IMR-90 (cell line): ENCODE results near the gene GPRASP1. TPM values are rescaled to one million over a fixed set of nuclear protein-coding genes. Genes with fewer than 3 reads are reported as not detected.
A peak's percentile ranks its signal among the peaks of the same experiment; 100 is the strongest.

Experiments used
- ATAC-seq: fragments of 200-7000 bp; cut with Tn5 transposase; 2 replicates; pipeline ENCODE4 v1.9.1; 2020; ENCODE audit warnings: low read depth, mild to moderate bottlenecking, moderate library complexity
- Bru-seq: library from RNA; stranded (reverse); fragments of 400-500 nt; gene quantifications from one replicate; lab custom pipeline; 2021; lab: Mats Ljungman, UMichigan
- BruChase-seq, 2 experiments: library from RNA; stranded (reverse); fragments of 400-500 nt; gene quantifications; one replicate each; lab custom pipeline; 2021; lab: Mats Ljungman, UMichigan
- BruUV-seq: library from RNA; stranded (reverse); fragments of 400-500 nt; replicated peaks from 2 replicates; lab custom pipeline; 2021; lab: Mats Ljungman, UMichigan
- CTCF ChIA-PET: fragments of 300-600 bp; formaldehyde crosslinking; extraction: SDS; loops from one replicate; lab custom pipeline; 2021; ENCODE audit warnings: antibody characterized with exemption; lab: Yijun Ruan, JAX
- POLR2A ChIA-PET: fragments of 300-600 bp; sonication (Branson Sonifier 250); formaldehyde crosslinking; loops from one replicate; lab custom pipeline; 2022; ENCODE audit warnings: antibody characterized with exemption; ENCODE audit not compliant: unreplicated experiment; lab: Charles Lee
- DNase-seq: peaks from one replicate; pipeline ENCODE4 v3.0.0; 2013
- H2AFZ ChIP-seq: replicated peaks from 2 replicates; pipeline ENCODE3; 2013; ENCODE audit warnings: low read length, mild to moderate bottlenecking; ENCODE audit not compliant: poor library complexity
- H2AK5ac ChIP-seq: 2 replicates; pipeline ENCODE4 v1.6.1; 2013; ENCODE audit warnings: low read depth, low read length, inconsistent platforms
- H2AK9ac ChIP-seq: replicated peaks from 2 replicates; pipeline ENCODE3; 2013; ENCODE audit warnings: mild to moderate bottlenecking, low read depth, low read length, moderate library complexity; ENCODE audit not compliant: poor library complexity
- H2BK120ac ChIP-seq: 2 replicates; pipeline ENCODE4 v1.6.1; 2013; ENCODE audit warnings: low read depth, low read length, inconsistent platforms
- H2BK15ac ChIP-seq: 3 replicates; pipeline ENCODE4 v1.6.1; 2013; ENCODE audit warnings: low read depth, low read length, inconsistent platforms
- H2BK20ac ChIP-seq: 2 replicates; pipeline ENCODE4 v1.6.1; 2013; ENCODE audit warnings: low read depth, mild to moderate bottlenecking, inconsistent platforms, low read length, moderate library complexity
- H2BK5ac ChIP-seq: 2 replicates; pipeline ENCODE4 v1.6.1; 2013; ENCODE audit warnings: mild to moderate bottlenecking, low read depth, low read length, inconsistent platforms; ENCODE audit not compliant: poor library complexity, severe bottlenecking
- H3K14ac ChIP-seq: replicated peaks from 2 replicates; pipeline ENCODE4 v1.6.1; 2013; ENCODE audit warnings: low read depth, low read length, inconsistent platforms
- H3K18ac ChIP-seq: 2 replicates; pipeline ENCODE4 v1.6.1; 2013; ENCODE audit warnings: low read depth, low read length, control low read depth
- H3K23ac ChIP-seq: 2 replicates; pipeline ENCODE4 v1.6.1; 2013; ENCODE audit warnings: low read depth, low read length, inconsistent platforms
- H3K27ac ChIP-seq: 2 replicates; pipeline ENCODE4 v1.5.1; 2013; ENCODE audit warnings: mild to moderate bottlenecking, control low read depth, low read length; ENCODE audit not compliant: insufficient read depth
- H3K27me3 ChIP-seq: 2 replicates; pipeline ENCODE4 v1.6.1; 2013; ENCODE audit warnings: low read length; ENCODE audit not compliant: control insufficient read depth, insufficient read depth
- H3K36me3 ChIP-seq: 2 replicates; pipeline ENCODE4 v1.6.1; 2013; ENCODE audit warnings: low read length, mixed read lengths; ENCODE audit not compliant: control insufficient read depth, insufficient read depth
- H3K4ac ChIP-seq: 2 replicates; pipeline ENCODE4 v1.6.1; 2013; ENCODE audit warnings: low read depth, low read length, inconsistent platforms
- H3K4me1 ChIP-seq: 2 replicates; pipeline ENCODE4 v1.6.1; 2013; ENCODE audit warnings: low read length, mixed read lengths; ENCODE audit not compliant: control insufficient read depth, insufficient read depth
- H3K4me2 ChIP-seq: 2 replicates; pipeline ENCODE4 v1.6.1; 2013; ENCODE audit warnings: low read depth, mild to moderate bottlenecking, control low read depth, low read length, moderate library complexity
- H3K4me3 ChIP-seq: 2 replicates; pipeline ENCODE4 v1.5.1; 2013; ENCODE audit warnings: low read depth, mild to moderate bottlenecking, control low read depth, low read length, moderate library complexity; ENCODE audit not compliant: insufficient read depth
- H3K56ac ChIP-seq: 2 replicates; pipeline ENCODE4 v1.6.1; 2013; ENCODE audit warnings: low read length, inconsistent platforms; ENCODE audit not compliant: insufficient read depth; ENCODE audit errors: extremely low read depth
- H3K79me1 ChIP-seq, 2 experiments: 2 replicates each; pipeline ENCODE4 v1.6.1; 2013; ENCODE audit warnings: low read length in 2 of 2, inconsistent platforms in 1 of 2, low read depth in 1 of 2
- H3K9ac ChIP-seq: 2 replicates; pipeline ENCODE4 v1.6.1; 2013; ENCODE audit warnings: low read depth, low read length, control low read depth
- H3K9me1 ChIP-seq: 2 replicates; pipeline ENCODE4 v1.6.1; 2013; ENCODE audit warnings: low read length, inconsistent platforms; ENCODE audit not compliant: insufficient read depth
- H3K9me3 ChIP-seq: 2 replicates; pipeline ENCODE4 v1.6.1; 2013; ENCODE audit warnings: low read length; ENCODE audit not compliant: control insufficient read depth, insufficient read depth
- H4K20me1 ChIP-seq: 2 replicates; pipeline ENCODE4 v1.6.1; 2013; ENCODE audit warnings: low read length, inconsistent platforms; ENCODE audit not compliant: insufficient read depth
- H4K5ac ChIP-seq: 2 replicates; pipeline ENCODE4 v1.6.1; 2013; ENCODE audit warnings: mild to moderate bottlenecking, low read depth, low read length, control low read depth
- H4K8ac ChIP-seq, 2 experiments: 2 replicates each; pipeline ENCODE4 v1.6.1; 2013; ENCODE audit warnings: low read depth in 2 of 2, low read length in 2 of 2, control low read depth in 1 of 2, inconsistent platforms in 1 of 2
- H4K91ac ChIP-seq: 2 replicates; pipeline ENCODE4 v1.6.1; 2013; ENCODE audit warnings: low read depth, low read length, inconsistent platforms; ENCODE audit not compliant: insufficient read depth
- BHLHE40 ChIP-seq: fragments of 150-350 bp; IDR thresholded peaks from 2 replicates; pipeline ENCODE4 v1.6.1; 2016; ENCODE audit warnings: mild to moderate bottlenecking, low read depth, low read length
- CEBPB ChIP-seq: IDR thresholded peaks from 2 replicates; pipeline ENCODE4 v1.6.1; 2012; ENCODE audit warnings: low read depth, low read length, improper control_type of control experiment
- ELK1 ChIP-seq: fragments of 150-350 bp; IDR thresholded peaks from 2 replicates; pipeline ENCODE4 v1.6.1; 2016; ENCODE audit warnings: low read depth, mild to moderate bottlenecking, low read length, moderate library complexity, borderline replicate concordance
- FOS ChIP-seq: fragments of 150-350 bp; IDR thresholded peaks from 2 replicates; pipeline ENCODE4 v1.6.1; 2016; ENCODE audit warnings: low read depth, low read length
- MAFK ChIP-seq: IDR thresholded peaks from 2 replicates; pipeline ENCODE4 v1.6.1; 2012; ENCODE audit warnings: low read depth, low read length, improper control_type of control experiment
- MAZ ChIP-seq: IDR thresholded peaks from 2 replicates; pipeline ENCODE4 v1.6.1; 2012; ENCODE audit warnings: low read depth, mild to moderate bottlenecking, low read length, improper control_type of control experiment, moderate library complexity, borderline replicate concordance
- MXI1 ChIP-seq: IDR thresholded peaks from 2 replicates; pipeline ENCODE4 v1.6.1; 2012; ENCODE audit warnings: low read depth, mild to moderate bottlenecking, low read length, moderate library complexity, borderline replicate concordance
- NFE2L2 ChIP-seq: fragments of 150-350 bp; IDR thresholded peaks from 2 replicates; pipeline ENCODE4 v1.6.1; 2016; ENCODE audit warnings: low read depth, mild to moderate bottlenecking, low read length
- POLR2A ChIP-seq: IDR thresholded peaks from 2 replicates; pipeline ENCODE4 v1.6.1; 2012; ENCODE audit warnings: mild to moderate bottlenecking, low read depth, low read length
- RAD21 ChIP-seq: IDR thresholded peaks from 2 replicates; pipeline ENCODE4 v1.6.1; 2012; ENCODE audit warnings: low read length, improper control_type of control experiment
- RCOR1 ChIP-seq: IDR thresholded peaks from 2 replicates; pipeline ENCODE4 v1.6.1; 2012; ENCODE audit warnings: mild to moderate bottlenecking, low read length, improper control_type of control experiment; ENCODE audit not compliant: insufficient replicate concordance
- RFX5 ChIP-seq: IDR thresholded peaks from 2 replicates; pipeline ENCODE4 v1.8.0; 2012; ENCODE audit warnings: low read depth, mild to moderate bottlenecking, low read length, moderate library complexity
- SMC3 ChIP-seq: fragments of 150-350 bp; IDR thresholded peaks from 2 replicates; pipeline ENCODE4 v1.6.1; 2016; ENCODE audit warnings: low read depth, mild to moderate bottlenecking, antibody characterized with exemption, low read length, moderate library complexity
- USF2 ChIP-seq: fragments of 150-350 bp; IDR thresholded peaks from 2 replicates; pipeline ENCODE4 v1.6.1; 2017; ENCODE audit warnings: mild to moderate bottlenecking, antibody characterized with exemption, low read length, low read depth
- WGBS, 2 experiments: methylation state at CpG; one replicate each; pipeline versions ENCODE4 v1.1.5 to v1.1.7; 2013; ENCODE audit warnings: missing lambda C conversion rate in 2 of 2; ENCODE audit not compliant: insufficient read length in 1 of 2; ENCODE audit errors: extremely low coverage in 2 of 2; 5-methylcytosine and 5-hydroxymethylcytosine counted together
- dilution Hi-C: fragments of 300-500 bp; cut with HindIII; formaldehyde crosslinking; loops from one replicate; pipeline ENCODE4 v1.14.3; 2018; ENCODE audit warnings: low sequenced_read_pairs; ENCODE audit not compliant: unreplicated experiment
- in situ Hi-C: fragments of 300-500 bp; cut with MboI; formaldehyde crosslinking; loops from 3 replicates; pipeline ENCODE4 v1.14.3; 2019; ENCODE audit warnings: low sequenced_read_pairs, inconsistent platforms, mixed read lengths
- intact Hi-C: fragments of 100-400 bp; cut with micrococcal nuclease; formaldehyde crosslinking; loops from 2 replicates; pipeline ENCODE4 v1.10.0; 2022
- long read RNA-seq: library from polyadenylated mRNA; unstranded; transcript quantifications from one replicate; pipeline ENCODE4 v2.0.0, GENCODE V29; 2021; ENCODE audit not compliant: unreplicated experiment
- polyA plus RNA-seq, 3 experiments: library from polyadenylated mRNA; depleted of rRNA; stranded (reverse); fragments of >200 nt; gene quantifications; 2 replicates each; pipeline ENCODE4 v1.2.3, GENCODE V29; 2012; ENCODE audit warnings: low replicate concordance in 1 of 3
- total RNA-seq: library from RNA; depleted of rRNA; stranded (reverse); fragments of >200 nt; gene quantifications from 2 replicates; pipeline ENCODE4 v1.2.3, GENCODE V29; 2012; rRNA removed

The GPRASP1 gene
- total RNA-seq: 1.3 and 1.7 TPM in 2 replicates
- polyA plus RNA-seq (2012; rRNA removed): 1.2 and 1.5 TPM in 2 replicates
- 0.24 and 0.37 TPM in 2 replicates for polyA plus RNA-seq (2012; cell fraction: cytosol; rRNA removed)
- 0.79 and 6.7 TPM in 2 replicates for polyA plus RNA-seq (2012; cell fraction: nucleus; rRNA removed; ENCODE audit: low replicate concordance)
- Bru-seq, nascent RNA: percentile 66 among the genes with signal in this experiment
- percentile 73 among the genes with signal in this experiment for BruChase-seq, experiment 1, labeled RNA remaining after a 6-hour chase
- BruChase-seq, experiment 2, labeled RNA remaining after a 2-hour chase: percentile 87 among the genes with signal in this experiment
- long read RNA-seq, full-length matches to known transcripts: 1 of 4 reads
- long read RNA-seq, partial matches to known transcripts: 0 of 4 reads
- long read RNA-seq, other reads (novel, unspliced or antisense): 3 of 4 reads

- Histone ChIP-seq H2BK20ac (no peak within 1 kb of the TSS), H3K9ac (peak within 1 kb of the TSS; percentile 38; the same call in 1 of the 2 replicates), H3K14ac (no peak within 1 kb of the TSS), H4K91ac (no peak within 1 kb of the TSS), H3K9me3 (no peaks in the 10 kb centered on the region), H3K4me1 (no peaks in the 10 kb centered on the region), H2BK120ac (no peak within 1 kb of the TSS), H3K4ac (no peak within 1 kb of the TSS), H2BK5ac (no peak within 1 kb of the TSS), H3K27ac (no peak within 1 kb of the TSS; the same call in 1 of the 2 replicates), H4K8ac (peak within 1 kb of the TSS in 1 of 2 experiments; percentile 47; a peak in 1 of 4 replicates), H3K36me3 (no peaks in the 10 kb centered on the region), H4K5ac (no peak within 1 kb of the TSS), H2AFZ (peak within 1 kb of the TSS; percentile 85), H4K20me1 (no peaks in the 10 kb centered on the region), H2AK9ac (no peak within 1 kb of the TSS), H2AK5ac (no peak within 1 kb of the TSS), H3K27me3 (no peaks in the 10 kb centered on the region; the same call in 1 of the 2 replicates), H3K56ac (no peak within 1 kb of the TSS), H3K9me1 (no peaks in the 10 kb centered on the region; the same call in 1 of the 2 replicates), H2BK15ac (no peak within 1 kb of the TSS), H3K18ac (no peak within 1 kb of the TSS), H3K4me2 (peak within 1 kb of the TSS; percentile 93), H3K4me3 (peak within 1 kb of the TSS; percentile 51), H3K23ac (no peak within 1 kb of the TSS), H3K79me1 (0 out of 4 replicates have a peak, but pooled peaks cover 0 to 4% of the 10 kb centered on the region in 2 experiments)
- ChIA-PET CTCF (no interaction called here), POLR2A (no interaction called here)
- in situ Hi-C loops (no loop called here), intact Hi-C loops (loop anchor here (5.0 kb wide), 1 partner anchor 49 kb away; no protein-coding TSS in a partner anchor), dilution Hi-C loops (no loop called here)
- BruUV-seq: no TSS peak
- WGBS, 2 experiments: 33% methylated on average over 22 of the region's 61 CpGs; no CpG with 5 or more reads in 1 of the 2 experiments
- DNase-seq (peak; percentile 27), ATAC-seq (peak; percentile 79)
- no peak for TF ChIP-seq RFX5
- TF ChIP-seq RCOR1: no peak
- TF ChIP-seq BHLHE40: no peak
- no peak for TF ChIP-seq ELK1
- TF ChIP-seq USF2: no peak
- TF ChIP-seq MAFK: no peak
- TF ChIP-seq CEBPB: no peak
- no peak for TF ChIP-seq SMC3
- no peak for TF ChIP-seq MAZ
- TF ChIP-seq MXI1: no peak
- TF ChIP-seq NFE2L2: no peak
- no peak for TF ChIP-seq RAD21
- no peak for TF ChIP-seq POLR2A
- TF ChIP-seq FOS: no peak
Measured at GRCh38 chrX:102651242-102652011, at the start of gene GPRASP1. TSS of gene GPRASP1 (plus strand) at chrX:102651483. CDS start at chrX:102653914, 2,431 bp downstream.
